ENCODE data around the gene B4GALNT1. TPM values are rescaled to one million over a fixed set of nuclear protein-coding genes. Genes with fewer than 3 reads are reported as not detected.

Gene B4GALNT1
- polyA plus RNA-seq, 1 donor from 2014 or later: 99.9 TPM

- Histone ChIP-seq H3K27me3 (ENCODE audit: insufficient read depth, low read depth, low read length) (peaks cover 6% of the 10 kb centered on the region), H3K4me3 (ENCODE audit: low read length) (no peak overlapping the region), H3K79me2 (replicated peaks; ENCODE audit: insufficient read depth, low read length) (no peaks in the 10 kb centered on the region), H3K36me3 (ENCODE audit: insufficient read depth, low read length) (no peaks in the 10 kb centered on the region), H2AFZ (ENCODE audit: low read depth, low read length) (no peak overlapping the region), H3K9ac (ENCODE audit: low read length) (no peak overlapping the region), H3K9me3 (ENCODE audit: low read length) (no peaks in the 10 kb centered on the region), H3K9me2 (ENCODE audit: insufficient read depth, low read length) (no peaks in the 10 kb centered on the region), H3K4me2 (ENCODE audit: low read length) (no peak overlapping the region), H3K27ac (ENCODE audit: low read length) (no peak overlapping the region), H4K20me1 (ENCODE audit: insufficient read depth) (no peaks in the 10 kb centered on the region), H3F3A (ENCODE audit: insufficient read depth, low read length, poor library complexity, severe bottlenecking) (no peaks in the 10 kb centered on the region)
- TF ChIP-seq MXI1 (conservative IDR thresholded peaks at IDR 0.05; ENCODE audit: poor library complexity, severe bottlenecking) (no peak), RAD21 (conservative IDR thresholded peaks at IDR 0.05) (no peak), SMC3 (conservative IDR thresholded peaks at IDR 0.05; ENCODE audit: poor library complexity) (no peak), CTCF (IDR thresholded peaks at IDR 0.05; ENCODE audit: poor library complexity, severe bottlenecking) (no peak), EZH2 (IDR thresholded peaks at IDR 0.05; ENCODE audit: borderline replicate concordance, insufficient read depth, low read length, poor library complexity, severe bottlenecking) (no peak), TAF1 (IDR thresholded peaks at IDR 0.05; ENCODE audit: low read depth) (no peak)
Measured at GRCh38 chr12:57641699-57642442, 8.9 kb upstream of the B4GALNT1 start.

- Histone ChIP-seq H2AFZ (ENCODE audit: low read depth, low read length) (no peak overlapping the region), H3K4me3 (ENCODE audit: low read length) (no peak overlapping the region), H3K9ac (ENCODE audit: low read length) (no peak overlapping the region), H3K27ac (ENCODE audit: low read length) (no peak overlapping the region), H4K20me1 (ENCODE audit: insufficient read depth) (no peaks in the 10 kb centered on the region), H3K4me2 (ENCODE audit: low read length) (no peak overlapping the region), H3K9me2 (ENCODE audit: insufficient read depth, low read length) (no peaks in the 10 kb centered on the region), H3K27me3 (ENCODE audit: insufficient read depth, low read depth, low read length) (peaks cover 6% of the 10 kb centered on the region), H3K9me3 (ENCODE audit: low read length) (no peaks in the 10 kb centered on the region), H3K36me3 (ENCODE audit: insufficient read depth, low read length) (no peaks in the 10 kb centered on the region), H3K79me2 (replicated peaks; ENCODE audit: insufficient read depth, low read length) (no peaks in the 10 kb centered on the region), H3F3A (ENCODE audit: insufficient read depth, low read length, poor library complexity, severe bottlenecking) (no peaks in the 10 kb centered on the region)
- TF ChIP-seq SMC3 (conservative IDR thresholded peaks at IDR 0.05; ENCODE audit: poor library complexity) (no peak), REST (IDR thresholded peaks at IDR 0.05; ENCODE audit: borderline replicate concordance) (no peak), MXI1 (conservative IDR thresholded peaks at IDR 0.05; ENCODE audit: poor library complexity, severe bottlenecking) (no peak), CTCF (IDR thresholded peaks at IDR 0.05; ENCODE audit: poor library complexity, severe bottlenecking) (no peak), POLR2AphosphoS5 (IDR thresholded peaks at IDR 0.05) (no peak), RAD21 (conservative IDR thresholded peaks at IDR 0.05) (no peak), EP300 (conservative IDR thresholded peaks at IDR 0.05; ENCODE audit: poor library complexity, severe bottlenecking) (no peak), TAF1 (IDR thresholded peaks at IDR 0.05; ENCODE audit: low read depth) (no peak), EZH2 (IDR thresholded peaks at IDR 0.05; ENCODE audit: borderline replicate concordance, insufficient read depth, low read length, poor library complexity, severe bottlenecking) (no peak)
Measured at GRCh38 chr12:57640175-57641042, 7.4 kb upstream of the B4GALNT1 start.

All from neural cell (in vitro differentiated cells).